ENCODE results near the gene CIAO2A. TPM values are rescaled to one million over a fixed set of nuclear protein-coding genes. Genes with fewer than 3 reads are reported as not detected.
A peak's percentile ranks its signal among the peaks of the same experiment; 100 is the strongest.

The CIAO2A gene
- total and polyA plus RNA-seq, 10 donors: 42.2 to 129 (median 74.8) TPM

DNA sequence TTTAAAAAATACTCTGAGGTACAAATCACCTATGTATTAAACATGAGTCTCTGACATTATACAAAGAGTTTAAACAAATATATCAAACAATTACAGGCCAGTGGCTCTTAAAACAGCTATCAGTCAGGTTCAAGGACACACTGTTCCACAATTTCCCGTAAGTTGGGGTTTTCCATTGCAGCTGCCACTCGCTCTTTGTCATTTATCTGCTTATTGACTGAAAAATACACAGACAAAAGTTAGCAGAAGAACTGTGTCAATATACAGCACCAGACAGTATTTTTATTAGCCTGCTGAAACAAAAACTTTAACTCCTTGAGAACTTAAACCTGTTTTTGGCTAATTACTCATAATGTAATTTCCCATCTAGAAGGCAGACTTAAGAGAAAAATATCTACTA lies 20.8 kb downstream of the CIAO2A start:
- intact Hi-C loops (cut with DNase I; ENCODE audit: low total_unique reads): no loop called here
- Histone ChIP-seq H3K9me3 (no peaks in the 10 kb centered on the region), H3K4me1 (peaks cover under 1 to 58% (median 18%) of the 10 kb centered on the region in 6 donors), H3K4me3 (no peak overlapping the region), H3K36me3 (peaks cover 0 to 66% (median 22%) of the 10 kb centered on the region in 6 donors), H3K27me3 (replicated peaks in 1 of 7) (no peaks in the 10 kb centered on the region), H3K27ac (peak overlapping the region in 7 of 8 donors; percentile 48 to 77 (median 58))
- WGBS, 5 donors: 74 to 81% (median 77%) methylated on average over 2 of the region's 2 CpGs
- no peak for DNase-seq
- TF ChIP-seq, protein P1, sequence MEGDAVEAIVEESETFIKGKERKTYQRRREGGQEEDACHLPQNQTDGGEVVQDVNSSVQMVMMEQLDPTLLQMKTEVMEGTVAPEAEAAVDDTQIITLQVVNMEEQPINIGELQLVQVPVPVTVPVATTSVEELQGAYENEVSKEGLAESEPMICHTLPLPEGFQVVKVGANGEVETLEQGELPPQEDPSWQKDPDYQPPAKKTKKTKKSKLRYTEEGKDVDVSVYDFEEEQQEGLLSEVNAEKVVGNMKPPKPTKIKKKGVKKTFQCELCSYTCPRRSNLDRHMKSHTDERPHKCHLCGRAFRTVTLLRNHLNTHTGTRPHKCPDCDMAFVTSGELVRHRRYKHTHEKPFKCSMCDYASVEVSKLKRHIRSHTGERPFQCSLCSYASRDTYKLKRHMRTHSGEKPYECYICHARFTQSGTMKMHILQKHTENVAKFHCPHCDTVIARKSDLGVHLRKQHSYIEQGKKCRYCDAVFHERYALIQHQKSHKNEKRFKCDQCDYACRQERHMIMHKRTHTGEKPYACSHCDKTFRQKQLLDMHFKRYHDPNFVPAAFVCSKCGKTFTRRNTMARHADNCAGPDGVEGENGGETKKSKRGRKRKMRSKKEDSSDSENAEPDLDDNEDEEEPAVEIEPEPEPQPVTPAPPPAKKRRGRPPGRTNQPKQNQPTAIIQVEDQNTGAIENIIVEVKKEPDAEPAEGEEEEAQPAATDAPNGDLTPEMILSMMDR (IDR thresholded peaks at IDR 0.05 in 8 of 11, conservative IDR thresholded peaks at IDR 0.05 in 3 of 11): no peak
- TF ChIP-seq POLR2A (IDR thresholded peaks at IDR 0.05) (no peak), POLR2AphosphoS5 (IDR thresholded peaks at IDR 0.05) (peak in 1 of 3 donors; percentile 29)

DNA sequence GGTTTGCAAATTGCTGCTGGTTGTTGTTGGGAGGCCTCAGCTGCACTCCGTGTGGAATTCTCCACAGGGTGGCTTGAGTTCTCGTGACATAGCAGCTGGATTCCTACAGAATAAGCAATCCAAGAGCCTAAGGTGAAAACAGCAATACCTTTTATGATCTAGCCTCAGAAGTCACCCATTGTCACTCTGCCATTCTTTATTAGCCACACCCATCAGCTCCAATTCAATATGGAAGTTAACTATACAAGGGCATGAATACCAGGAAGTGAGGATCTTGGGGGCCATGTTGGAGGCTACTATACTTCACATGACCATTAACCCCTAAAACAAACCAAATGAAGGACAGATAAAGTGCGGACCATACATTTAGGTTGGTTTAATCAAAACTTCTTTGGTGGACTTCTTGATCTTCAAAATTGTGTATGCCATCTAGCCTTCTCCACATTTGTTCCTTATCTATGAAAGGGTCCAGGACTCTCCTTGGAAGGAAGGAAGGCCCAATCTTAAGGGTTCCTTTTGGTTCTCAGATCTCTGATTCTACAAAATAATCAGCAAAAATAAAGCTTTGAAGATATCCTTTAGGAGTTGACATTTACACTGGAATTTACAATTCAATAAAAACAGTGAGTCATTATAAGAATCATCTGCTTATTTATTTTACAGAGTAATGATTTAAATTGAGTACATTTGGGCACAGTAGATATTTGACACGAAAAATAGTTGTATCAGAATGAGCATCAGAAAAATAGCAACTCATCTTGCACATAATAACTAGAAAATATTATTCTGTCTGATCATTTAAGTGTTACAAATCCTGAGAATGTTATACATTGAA lies 21.5 kb downstream of the CIAO2A start:
- 84 to 97% (median 95%) methylated on average over 4 of the region's 4 CpGs for WGBS, 5 donors
- intact Hi-C loops (cut with DNase I; ENCODE audit: low total_unique reads): no loop called here
- H3K27ac ChIP-seq: peak overlapping the region; percentile 24 to 77 (median 58)
- TF ChIP-seq, protein P1 (IDR thresholded peaks at IDR 0.05 in 8 of 11, conservative IDR thresholded peaks at IDR 0.05 in 3 of 11): no peak
- TF ChIP-seq POLR2AphosphoS5 (IDR thresholded peaks at IDR 0.05): no peak
- TF ChIP-seq POLR2A (IDR thresholded peaks at IDR 0.05): no peak
- peaks cover 5 to 65% (median 24%) of the 10 kb centered on the region in 6 donors for H3K4me1 ChIP-seq
- H3K4me3 ChIP-seq: no peak overlapping the region
- no peaks in the 10 kb centered on the region for H3K9me3 ChIP-seq
- no peak for DNase-seq
- peaks cover 0 to 60% (median 22%) of the 10 kb centered on the region in 6 donors for H3K36me3 ChIP-seq
- H3K27me3 ChIP-seq (replicated peaks in 1 of 7): no peaks in the 10 kb centered on the region

DNA sequence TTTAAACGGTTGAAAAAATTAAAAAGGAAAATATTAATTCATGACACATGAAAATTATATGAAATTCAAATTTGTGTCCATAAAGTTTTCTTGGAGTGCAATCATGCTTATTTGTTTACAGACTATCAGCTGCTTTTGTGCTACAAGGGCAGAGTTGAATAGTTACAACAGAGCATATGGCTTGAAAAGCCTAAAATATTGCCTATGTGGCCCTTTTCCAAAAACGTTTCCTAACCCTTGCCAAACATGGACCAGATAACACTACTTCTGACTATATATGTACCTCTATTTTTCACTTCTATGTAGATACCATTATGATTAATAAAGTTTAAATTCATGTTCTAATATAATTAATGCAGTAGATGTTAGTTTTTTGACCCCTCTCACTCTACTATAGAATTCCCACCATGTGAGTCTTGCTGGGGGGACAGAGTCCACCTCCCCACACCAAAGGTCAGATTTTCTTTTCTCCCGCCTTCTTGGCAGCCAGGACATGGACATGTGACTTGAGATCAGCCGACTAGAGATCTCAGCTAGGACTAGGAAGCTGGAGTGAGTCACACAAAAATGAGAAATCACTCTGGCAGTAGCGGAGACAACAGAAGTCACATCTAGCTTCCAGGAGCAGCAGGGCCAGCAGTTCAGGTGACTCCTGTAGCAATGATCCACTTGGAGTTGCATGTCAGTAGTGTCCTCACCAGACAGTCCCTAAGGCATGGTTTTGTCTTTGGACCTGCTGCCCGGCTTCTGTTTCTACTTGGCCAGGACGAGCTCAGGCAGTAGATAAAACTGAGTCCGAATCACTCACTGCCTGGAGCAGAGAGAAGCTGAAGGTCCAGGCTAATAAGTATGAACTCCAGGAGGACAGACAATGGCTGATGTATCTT lies 22.4 kb downstream of the CIAO2A start:
- TF ChIP-seq POLR2AphosphoS5 (IDR thresholded peaks at IDR 0.05) (peak in 1 of 3 donors; percentile 38), POLR2A (IDR thresholded peaks at IDR 0.05) (no peak)
- TF ChIP-seq, protein P1 (IDR thresholded peaks at IDR 0.05 in 8 of 11, conservative IDR thresholded peaks at IDR 0.05 in 3 of 11): no peak
- peaks cover 0 to 56% (median 22%) of the 10 kb centered on the region in 6 donors for H3K36me3 ChIP-seq
- peaks cover 5 to 64% (median 25%) of the 10 kb centered on the region in 6 donors for H3K4me1 ChIP-seq
- H3K27me3 ChIP-seq (replicated peaks in 1 of 7): no peaks in the 10 kb centered on the region
- WGBS, 5 donors: 65 to 88% (median 82%) methylated on average over 5 to 8 of the region's 8 CpGs
- DNase-seq: no peak
- H3K9me3 ChIP-seq: no peaks in the 10 kb centered on the region
- intact Hi-C loops (cut with DNase I; ENCODE audit: low total_unique reads): no loop called here
- no peak overlapping the region for H3K4me3 ChIP-seq
- peak overlapping the region in 7 of 8 donors; percentile 51 to 77 (median 58) for H3K27ac ChIP-seq

All from spleen (tissue), 11 donors.